HG03520 (cell line): Measurements from ENCODE around the gene AOAH.
A peak's percentile ranks its signal among the peaks of the same experiment; 100 is the strongest.

Experiments
- ATAC-seq: cut with Tn5 transposase; IDR thresholded peaks from one replicate; pipeline ENCODE4 v1.9.1; 2021; ENCODE audit warnings: mild to moderate bottlenecking, moderate library complexity; ENCODE audit not compliant: unreplicated experiment

Gene AOAH

DNA sequence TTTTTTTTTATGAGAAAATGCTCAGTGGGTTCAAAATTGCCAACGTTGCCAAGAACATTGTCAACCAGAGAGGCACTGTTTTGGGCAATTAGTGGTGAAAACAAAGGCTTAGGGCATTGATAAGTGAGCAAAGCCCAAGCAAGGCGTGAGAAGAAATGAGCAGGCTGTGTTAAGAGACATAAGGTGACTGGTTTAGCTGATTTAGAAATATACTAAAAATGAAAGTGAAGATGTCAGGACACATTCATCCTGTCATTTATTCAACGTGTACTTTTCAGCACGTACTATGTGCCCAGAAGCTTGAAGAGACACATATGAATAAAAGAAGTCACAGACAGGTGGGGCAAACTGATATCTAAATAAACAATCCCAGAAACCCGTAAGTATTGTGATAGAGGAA, 31.8 kb downstream of the AOAH start:
- ATAC-seq, result peak; percentile 62

DNA sequence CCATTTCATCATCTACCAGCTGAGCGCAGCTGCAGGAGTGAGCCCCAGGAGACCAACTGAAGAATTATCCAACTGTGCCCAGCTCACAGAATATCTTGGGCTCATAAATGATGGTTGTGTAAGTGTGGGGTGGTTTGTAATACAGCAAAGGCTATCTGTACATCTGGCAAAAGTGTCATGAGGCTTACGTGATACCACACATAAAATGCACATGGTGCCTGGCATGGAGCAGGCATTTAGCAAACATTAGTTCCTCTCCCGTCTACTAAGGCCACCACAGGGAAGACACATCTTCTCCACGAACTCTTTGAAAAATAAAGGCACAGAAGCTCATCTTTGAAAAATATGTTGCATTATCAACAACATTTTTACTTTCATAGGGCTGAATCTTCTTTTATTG, 32.3 kb downstream of the AOAH start:
- ATAC-seq, result no peak

DNA sequence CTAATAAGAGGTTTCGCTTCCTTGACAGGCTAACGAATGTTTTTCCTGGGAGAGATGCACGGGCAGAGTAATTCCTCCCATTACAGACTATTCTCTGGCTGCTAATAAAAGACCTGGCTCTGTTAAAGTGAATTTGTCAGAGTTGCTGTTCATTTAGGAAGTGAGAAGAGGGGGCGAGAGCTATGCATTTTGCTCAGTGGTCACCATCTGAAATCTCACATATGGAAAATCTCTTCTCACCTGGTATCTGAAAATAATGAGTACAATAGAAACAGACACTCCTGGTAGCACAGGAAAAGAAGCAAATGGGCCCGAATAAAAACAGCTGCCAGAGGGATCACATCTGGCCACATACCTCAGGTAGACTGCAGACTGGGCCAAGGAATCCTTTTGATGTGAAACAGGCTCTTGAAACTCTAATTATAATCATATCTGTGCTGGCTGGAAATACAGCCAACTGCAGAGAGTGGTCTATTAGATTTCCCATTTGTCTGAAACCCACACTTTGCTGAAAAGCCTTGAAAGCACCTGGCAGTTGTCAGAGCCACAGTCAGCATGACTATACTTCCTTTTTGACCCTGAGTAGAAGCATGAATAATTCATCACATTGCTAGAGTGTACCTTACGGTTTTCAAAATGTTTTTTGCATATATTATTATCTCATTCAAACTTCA, 33.6 kb downstream of the AOAH start:
- peak; percentile 37 for ATAC-seq

DNA sequence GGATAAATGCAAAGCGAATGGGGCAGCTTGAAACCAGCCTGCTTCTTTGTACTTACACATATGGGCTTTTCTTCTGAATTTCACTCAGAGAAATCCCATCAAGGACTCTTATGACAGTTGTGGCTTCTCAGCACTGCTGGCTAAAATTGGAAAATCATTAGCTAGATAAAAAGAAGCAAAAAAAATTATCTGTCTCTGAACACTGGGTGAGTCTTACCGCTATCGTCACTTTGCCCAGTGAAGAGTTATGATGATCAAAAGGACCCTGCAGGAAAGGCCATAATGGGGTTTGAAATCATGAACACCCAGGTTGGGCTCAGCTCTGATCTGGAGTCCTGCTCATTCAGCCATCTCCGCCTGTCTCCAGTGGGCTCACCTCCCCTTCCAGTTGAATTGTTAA, 34.3 kb downstream of the AOAH start:
- ATAC-seq, result no peak

DNA sequence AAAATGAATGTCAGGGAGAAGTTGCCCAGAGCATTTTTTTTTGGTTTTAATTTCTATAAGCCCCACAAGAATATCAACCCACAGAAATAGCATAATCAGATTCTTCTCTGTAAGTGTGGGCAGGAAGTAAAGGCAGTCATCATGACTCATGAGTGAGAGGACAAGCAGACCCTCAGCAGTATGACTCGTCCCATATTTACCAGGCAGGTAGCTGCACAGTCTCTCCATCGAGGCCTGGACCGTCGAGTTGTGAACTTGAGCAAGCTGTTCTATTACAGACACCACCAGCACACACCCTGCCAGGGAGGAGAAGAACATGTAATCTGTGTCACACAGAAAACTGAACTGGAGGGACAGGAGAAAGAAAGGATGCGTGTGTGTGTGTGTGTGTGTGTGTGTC, 37.8 kb downstream of the AOAH start:
- ATAC-seq, result no peak

DNA sequence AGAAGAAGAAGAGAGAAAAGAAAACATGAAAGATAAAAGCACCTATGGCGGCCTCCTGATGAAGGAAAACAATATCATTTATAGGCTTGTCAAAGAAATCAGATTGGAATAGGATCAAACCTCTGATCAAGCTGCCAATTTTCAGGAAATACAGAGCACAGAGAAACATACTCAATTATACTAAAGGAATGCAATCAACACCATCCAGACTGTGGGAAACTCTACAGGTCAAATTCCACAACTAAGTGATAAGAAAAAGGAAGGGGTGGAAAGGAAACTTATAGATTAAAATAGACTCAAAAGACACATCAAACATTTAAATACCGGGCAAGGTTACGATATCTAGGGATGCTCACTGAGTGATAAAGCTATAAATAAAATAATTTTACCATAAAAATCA, 39.3 kb downstream of the AOAH start:
- ATAC-seq, result no peak

DNA sequence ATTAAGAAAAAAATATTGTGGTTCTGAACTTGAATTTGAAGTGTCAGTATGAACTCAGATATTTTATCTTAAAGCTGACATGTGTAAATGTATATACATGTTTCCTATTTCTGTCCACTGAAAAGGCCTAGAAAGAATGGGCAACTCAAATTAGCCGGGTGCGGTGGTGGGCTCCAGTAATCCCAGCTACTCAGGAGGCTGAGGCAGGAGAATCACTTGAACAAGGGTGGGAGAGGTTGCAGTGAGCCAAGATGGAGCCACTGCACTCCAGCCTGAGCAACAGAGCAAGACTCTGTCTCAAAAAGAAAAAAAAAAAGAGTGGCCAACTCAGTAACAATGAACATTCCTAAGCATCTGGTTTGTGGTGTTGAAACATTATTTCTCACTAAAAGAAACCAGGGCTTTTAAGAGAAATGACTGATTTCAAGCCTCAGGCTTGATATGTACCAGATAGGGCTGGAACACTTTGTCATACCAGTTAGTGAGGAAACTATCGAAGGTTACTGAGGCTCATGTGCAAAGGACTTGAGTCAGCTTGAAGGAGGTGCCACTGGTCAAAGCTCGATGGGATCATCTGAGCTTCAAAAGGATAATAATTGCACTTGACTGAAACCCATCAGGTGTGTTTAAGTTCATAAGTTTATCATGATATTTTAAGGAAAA, 40.5 kb downstream of the AOAH start:
- ATAC-seq, result no peak

DNA sequence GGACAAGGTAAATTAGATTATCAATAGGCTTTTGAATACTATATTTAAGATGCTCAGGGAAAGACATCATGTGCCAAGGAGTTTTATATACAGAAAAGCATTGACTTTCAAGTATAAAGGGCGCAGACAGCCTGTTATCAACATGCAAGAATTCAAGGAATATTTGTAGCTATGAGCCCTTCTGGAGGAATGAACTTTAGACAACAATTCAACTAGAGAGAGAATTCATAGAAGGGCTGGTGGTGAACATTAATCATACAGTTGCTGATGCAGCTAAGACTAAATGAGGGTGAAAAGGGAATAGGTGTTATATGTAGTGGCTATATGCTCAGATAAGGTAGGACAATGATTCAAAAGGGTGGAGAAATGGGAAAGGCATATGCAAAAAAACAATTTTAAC, 41.2 kb downstream of the AOAH start:
- ATAC-seq, result no peak

DNA sequence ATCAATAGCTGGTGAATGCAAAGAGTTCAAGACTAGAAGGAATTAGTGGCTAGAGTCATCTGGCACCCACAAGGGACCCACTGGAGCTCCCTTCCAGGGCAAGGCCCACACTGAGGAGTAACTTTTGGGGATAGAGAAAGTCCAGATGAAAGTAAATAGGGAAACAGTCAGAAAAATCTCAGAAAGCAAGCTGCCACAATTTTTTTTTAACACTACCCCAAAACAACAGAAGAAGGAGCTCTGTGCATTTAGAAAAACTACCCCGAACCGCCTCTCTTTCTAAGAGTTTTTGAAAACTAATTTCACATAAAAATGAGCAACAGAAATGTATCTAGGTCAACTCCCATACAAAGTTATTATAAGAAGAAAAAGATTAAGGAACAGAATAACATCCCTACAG, 42.2 kb downstream of the AOAH start:
- no peak for ATAC-seq

DNA sequence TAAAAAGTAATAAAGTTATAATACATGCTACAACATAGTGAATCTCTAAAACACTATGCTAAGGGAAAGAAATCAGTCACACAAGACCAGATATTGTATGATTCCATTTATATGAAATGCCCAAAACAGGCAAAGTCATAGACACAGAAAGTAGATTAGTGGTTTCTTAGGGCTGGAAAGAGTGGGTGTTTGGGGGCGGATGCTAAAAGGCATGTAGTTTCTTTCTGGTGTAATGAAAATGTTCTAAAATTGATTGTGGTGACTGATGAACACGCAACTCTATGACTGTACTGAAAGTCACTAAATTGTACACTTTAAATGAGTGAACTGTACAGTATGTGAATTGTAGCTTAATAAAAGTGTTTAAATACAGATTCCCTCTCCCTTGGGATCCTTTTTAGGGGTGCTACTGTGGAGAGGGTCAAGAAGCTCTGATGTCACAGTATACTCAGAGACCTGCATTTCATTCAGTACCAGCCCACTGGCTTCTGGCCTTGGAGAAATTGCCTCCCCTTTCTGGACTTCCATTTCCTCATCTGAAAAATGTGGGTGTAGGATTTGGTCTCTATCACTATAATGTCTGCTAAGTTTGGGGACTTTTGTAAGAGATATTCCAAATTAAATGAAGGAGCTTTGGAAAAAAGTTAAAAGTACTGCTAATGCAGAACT, 46.4 kb downstream of the AOAH start:
- ATAC-seq, result peak; percentile 64

DNA sequence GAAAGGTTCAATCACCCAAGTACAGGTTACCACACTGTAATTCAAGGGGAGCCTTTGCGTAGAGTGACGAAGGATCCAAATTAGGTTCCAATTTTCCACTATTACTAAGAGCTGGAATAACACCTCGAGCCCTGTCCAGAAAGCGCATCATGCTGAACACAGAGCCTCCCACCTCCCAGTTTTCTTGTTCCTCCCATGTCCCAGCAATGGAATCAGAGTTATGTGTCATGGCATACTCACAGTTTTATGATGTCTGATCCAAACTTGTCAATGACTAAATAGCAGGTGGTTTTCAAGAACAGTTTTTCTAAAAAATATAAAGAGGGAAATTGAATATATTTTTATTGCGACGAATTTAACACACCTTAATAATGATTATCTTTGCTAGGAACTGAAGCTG, 50.6 kb downstream of the AOAH start:
- ATAC-seq, result no peak

DNA sequence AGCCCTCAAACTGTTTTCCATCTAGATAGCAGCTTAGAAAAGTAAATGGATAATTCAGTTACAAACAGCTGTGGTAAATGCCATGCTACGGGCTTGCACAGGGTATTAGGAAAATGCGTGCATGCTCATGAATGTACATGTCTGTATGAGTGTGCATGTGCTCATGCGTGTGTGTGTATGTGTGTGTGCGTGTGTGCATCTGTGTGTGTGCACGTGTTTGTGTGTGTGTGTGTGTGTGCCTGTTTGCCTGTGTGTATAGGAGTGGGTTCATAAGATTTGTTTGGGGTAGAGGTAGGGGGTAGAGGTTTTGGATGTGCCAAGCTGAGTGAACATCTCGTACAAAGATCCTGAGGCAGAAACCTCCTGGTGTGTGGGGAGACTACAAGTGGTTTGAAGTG, 52.9 kb downstream of the AOAH start:
- ATAC-seq, result no peak

DNA sequence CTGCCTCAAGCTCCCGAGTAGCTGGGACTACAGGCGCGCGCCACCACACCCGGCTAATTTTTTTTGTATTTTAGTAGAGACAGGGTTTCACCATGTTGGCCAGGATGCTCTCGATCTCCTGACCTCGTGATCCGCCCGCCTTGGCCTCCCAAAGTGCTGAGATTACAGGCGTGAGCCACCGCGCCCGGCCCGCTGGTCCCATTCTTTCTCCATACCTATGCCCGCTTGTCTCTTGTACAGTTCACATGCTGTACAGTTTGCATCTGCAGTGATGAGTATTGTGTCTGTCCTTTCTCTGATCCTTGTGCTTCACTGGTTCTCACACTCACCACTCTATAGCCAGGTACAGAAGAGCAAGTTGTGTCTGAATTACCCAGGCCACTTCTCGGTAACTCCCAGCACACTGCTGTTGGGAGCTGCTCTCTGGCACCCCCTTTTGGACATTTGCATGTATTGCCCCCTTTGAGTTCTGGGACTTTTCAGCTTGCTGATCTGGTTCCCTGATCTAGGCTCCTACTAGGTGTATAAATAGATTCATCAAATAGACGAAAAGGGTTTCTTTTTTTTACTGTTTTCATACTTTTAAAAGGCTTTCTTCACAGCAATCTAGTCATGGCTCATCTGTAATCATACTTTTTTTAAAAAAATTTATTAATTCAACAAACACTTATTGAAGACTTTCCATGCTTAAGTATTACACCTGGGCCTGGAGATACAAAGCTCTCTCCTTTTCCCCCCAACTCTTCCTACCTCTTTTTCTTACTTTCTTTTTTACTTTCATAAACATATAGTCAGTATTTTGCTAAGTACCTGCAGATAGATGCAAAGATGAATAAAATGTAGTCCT, 53.5 kb downstream of the AOAH start:
- peak; percentile 76 for ATAC-seq

DNA sequence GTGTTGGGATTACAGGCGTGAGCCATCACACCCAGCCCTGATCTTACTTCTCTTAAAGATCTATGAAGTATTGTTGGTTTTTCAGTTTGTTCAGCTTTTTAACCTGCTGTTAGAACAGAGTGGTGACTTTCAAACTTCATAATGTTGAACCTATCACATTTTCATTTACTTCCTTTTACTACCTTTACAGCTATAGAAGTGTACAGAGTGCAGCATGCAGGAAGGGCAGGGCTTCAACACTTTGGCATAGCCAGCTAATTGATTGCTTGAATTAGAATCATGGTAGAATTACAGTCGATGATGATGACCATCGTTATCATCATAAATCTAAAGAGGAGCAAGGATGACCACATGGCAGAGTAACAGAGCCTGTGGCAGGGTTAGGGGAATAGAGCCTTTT, 55.5 kb downstream of the AOAH start:
- ATAC-seq, result no peak

DNA sequence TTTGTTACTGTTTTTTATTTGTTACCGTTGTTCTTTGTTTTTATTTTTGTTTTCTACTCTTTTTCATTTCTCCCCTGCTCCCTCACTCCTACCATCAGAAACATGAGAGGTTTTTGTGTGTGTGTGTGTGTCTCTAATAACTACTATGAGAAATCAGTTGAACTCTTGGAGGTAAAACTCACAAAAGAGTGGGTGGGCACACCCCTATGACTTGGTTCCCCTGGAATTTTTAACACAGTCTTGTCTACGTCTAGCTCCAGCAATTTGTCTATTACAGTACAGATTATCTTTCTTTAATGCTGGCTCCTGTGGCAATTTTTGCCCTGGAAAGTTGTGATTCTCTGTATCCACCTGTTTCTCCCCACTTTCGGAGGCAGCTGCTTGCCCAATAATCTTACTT, 56.2 kb downstream of the AOAH start:
- no peak for ATAC-seq

DNA sequence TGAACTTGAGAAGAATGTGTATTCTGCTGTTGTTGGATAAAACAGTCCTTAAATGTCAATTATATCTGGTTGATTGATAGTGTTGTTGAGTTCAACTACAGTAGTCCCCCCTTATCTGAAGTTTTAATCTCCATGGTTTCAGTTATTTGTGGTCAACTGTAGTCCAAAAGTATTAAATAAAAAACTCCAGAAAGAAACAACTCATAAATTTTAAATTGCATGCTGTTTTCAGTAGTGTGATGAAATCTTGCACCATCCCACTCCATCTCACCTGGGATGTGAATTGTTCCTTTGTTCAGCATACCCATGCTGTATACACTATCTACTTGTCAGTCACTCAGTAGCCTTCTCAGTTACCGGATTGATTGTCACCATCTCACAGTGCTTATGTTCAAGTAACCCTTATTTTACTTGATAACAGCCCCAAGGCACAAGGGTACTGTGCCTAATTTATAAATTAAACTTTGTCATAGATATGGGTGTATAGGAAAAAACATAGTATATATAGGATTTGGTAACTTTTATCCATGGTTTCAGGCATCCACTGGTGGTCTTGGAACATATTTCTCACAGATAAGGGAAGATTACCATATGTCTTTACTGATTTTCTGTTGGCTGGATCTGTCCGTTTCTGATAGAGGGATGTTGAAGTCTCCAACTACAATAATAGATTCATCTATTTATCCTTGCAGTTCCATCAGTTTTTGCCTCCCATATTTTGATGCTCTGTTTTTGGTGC, 57.1 kb downstream of the AOAH start:
- no peak for ATAC-seq

DNA sequence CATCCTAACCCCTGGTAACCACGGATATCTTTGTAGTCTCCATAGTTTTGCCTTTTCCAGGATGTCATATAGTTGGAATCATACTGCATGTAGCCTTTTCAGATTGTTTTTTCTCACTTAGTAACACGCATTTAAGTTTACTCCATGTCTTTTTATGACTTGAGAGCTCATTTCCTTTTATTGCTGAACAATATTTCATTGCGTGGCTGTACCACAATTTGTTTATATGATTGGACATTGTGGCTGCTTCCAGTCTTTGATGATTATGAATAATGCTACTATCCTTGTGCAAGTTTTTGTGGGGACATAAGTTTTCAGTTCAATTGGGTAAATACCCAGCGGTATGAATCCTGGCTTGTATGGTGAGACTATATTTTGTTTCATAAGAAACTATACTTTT, 60.8 kb downstream of the AOAH start:
- ATAC-seq, result no peak

DNA sequence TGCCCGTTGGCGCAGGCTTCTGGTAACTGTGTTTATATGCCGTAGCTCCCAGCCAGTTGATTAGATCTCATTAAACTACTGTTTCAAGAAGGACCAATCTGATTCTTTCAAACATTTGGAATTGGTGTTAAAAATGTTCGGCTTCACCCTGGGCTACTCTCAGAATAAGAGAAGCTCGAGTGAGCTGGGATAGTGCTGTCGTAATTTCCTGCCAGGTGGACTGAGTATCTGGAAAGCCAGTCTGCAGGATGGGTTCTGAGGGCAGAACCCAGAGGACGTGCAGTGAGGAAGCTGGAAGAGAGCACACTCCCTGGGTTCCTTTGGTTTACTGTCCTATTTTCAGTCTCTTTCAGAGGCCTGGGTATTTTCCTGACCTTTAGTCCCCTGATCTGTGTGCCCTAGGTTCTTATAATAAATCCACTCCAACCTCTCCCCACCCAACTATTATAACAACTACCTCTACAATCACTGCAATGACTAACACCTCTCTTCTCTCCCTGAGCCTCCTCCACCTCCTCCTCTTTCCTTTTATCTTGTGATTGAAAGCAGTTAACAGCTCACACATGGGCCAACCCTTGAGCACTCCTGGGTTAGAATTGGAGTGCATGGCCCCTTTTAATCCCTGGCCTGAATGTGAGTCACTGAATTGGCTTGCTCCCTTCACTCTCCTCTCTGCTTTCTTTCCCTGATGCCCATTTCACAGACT, 63.0 kb downstream of the AOAH start:
- ATAC-seq, result no peak

DNA sequence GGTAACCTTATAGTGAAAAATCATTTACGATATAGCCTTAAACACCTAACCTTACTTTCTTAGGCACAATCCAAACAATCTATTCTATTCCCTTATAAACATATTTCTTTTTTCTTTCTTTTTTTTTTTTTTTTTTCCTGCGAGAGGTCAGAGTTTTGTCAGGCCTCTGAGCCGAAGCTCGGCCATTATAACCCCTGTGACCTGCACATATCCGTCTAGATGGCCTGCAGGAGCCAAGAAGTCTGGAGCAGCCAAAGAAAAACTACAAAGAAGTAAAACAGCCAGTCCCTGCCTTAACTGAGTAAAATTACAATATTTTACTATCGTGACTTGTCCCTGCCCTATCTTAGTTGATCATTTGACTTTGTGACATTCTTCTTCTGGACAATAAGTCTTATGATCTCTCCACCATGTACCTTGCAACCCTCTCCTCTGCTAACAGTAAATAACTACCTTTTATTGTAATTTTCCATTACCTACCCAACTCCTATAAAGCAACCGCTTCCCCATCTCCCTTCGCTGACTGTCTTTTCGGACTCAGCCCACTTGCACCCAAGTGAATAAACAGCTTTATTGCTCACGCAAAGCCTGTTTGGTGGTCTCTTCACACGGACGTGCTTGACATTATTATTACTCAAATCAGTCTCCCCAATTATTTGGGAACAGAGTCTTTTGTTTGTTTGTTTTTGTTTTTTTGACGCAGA, 64.5 kb downstream of the AOAH start:
- no peak for ATAC-seq

DNA sequence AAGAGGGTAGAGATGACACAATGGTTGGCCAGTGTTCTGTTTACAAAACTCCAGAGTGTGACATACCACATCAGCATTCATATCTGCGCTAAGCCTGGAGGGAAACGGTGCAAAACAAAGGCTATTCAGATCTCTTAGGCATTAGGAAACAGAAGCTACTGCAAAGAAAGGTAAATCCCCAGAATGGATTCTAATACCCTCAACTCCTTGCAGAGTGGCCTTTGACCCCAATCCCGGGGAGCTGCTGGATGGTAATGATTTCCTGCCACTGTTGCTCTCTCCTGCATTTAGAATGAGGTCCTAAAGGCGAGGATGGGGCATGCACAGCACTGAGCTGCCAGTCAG, 65.2 kb downstream of the AOAH start:
- no peak for ATAC-seq
